Liver (tissue), 9 donors: Measurements from ENCODE around the gene FXYD2. TPM values are rescaled to one million over a fixed set of nuclear protein-coding genes. Genes with fewer than 3 reads are reported as not detected.

Experiments used
- DNase-seq: peaks from one replicate; pipeline ENCODE4 v3.0.0-alpha.2; 2017; ENCODE audit warnings: low spot score
- H3K27ac ChIP-seq, 2 donors: one replicate each; pipeline ENCODE4 v1.7.0; 2013; ENCODE audit warnings: inconsistent platforms in 2 of 2, low read length in 2 of 2, control low read depth in 1 of 2, low read depth in 1 of 2, mild to moderate bottlenecking in 1 of 2
- H3K27me3 ChIP-seq, 4 donors: one replicate each; pipeline versions ENCODE4 v1.6.1 to v1.7.0; 2013; ENCODE audit warnings: low read length in 3 of 4, inconsistent platforms in 1 of 4, mild to moderate bottlenecking in 1 of 4, moderate library complexity in 1 of 4; ENCODE audit not compliant: control insufficient read depth in 4 of 4, insufficient read depth in 4 of 4
- H3K36me3 ChIP-seq, 4 donors: one replicate each; pipeline versions ENCODE4 v1.6.1 to v1.7.0; 2013; ENCODE audit warnings: low read length in 3 of 4, mild to moderate bottlenecking in 3 of 4, low read depth in 1 of 4, moderate library complexity in 1 of 4; ENCODE audit not compliant: control insufficient read depth in 4 of 4, insufficient read depth in 3 of 4
- H3K4me1 ChIP-seq, 4 donors: one replicate each; pipeline versions ENCODE4 v1.6.1 to v1.7.0; 2013; ENCODE audit warnings: low read length in 3 of 4, mild to moderate bottlenecking in 3 of 4, moderate library complexity in 1 of 4; ENCODE audit not compliant: control insufficient read depth in 4 of 4, insufficient read depth in 4 of 4
- H3K4me3 ChIP-seq, 3 donors: one replicate each; pipeline versions ENCODE4 v1.6.1 to v1.7.0; 2013; ENCODE audit warnings: low read length in 3 of 3, control low read depth in 1 of 3, low read depth in 1 of 3, mild to moderate bottlenecking in 1 of 3
- H3K9ac ChIP-seq, 2 donors: one replicate each; pipeline ENCODE4 v1.7.0; 2013; ENCODE audit warnings: low read length in 2 of 2, mild to moderate bottlenecking in 2 of 2, moderate library complexity in 2 of 2, control low read depth in 1 of 2, low read depth in 1 of 2
- H3K9me3 ChIP-seq, 4 donors: one replicate each; pipeline versions ENCODE4 v1.6.1 to v1.7.0; 2013; ENCODE audit warnings: low read length in 3 of 4; ENCODE audit not compliant: control insufficient read depth in 4 of 4
- ATF3 ChIP-seq: IDR thresholded peaks from 2 replicates; pipeline ENCODE4 v1.6.1; 2016; ENCODE audit warnings: antibody characterized with exemption
- CTCF ChIP-seq: fragments of 150-350 bp; IDR thresholded peaks from 2 replicates; pipeline ENCODE4 v1.5.1; 2017; ENCODE audit warnings: improper control_type of control experiment, low read depth, low read length; ENCODE audit not compliant: missing input control
- EGR1 ChIP-seq, 2 donors: IDR thresholded peaks; 2 replicates each; pipeline ENCODE4 v1.6.1; 2016 to 2018; ENCODE audit warnings: antibody characterized with exemption in 2 of 2, low read depth in 2 of 2
- FOXA1 ChIP-seq: IDR thresholded peaks from 2 replicates; pipeline ENCODE4 v1.6.1; 2016; ENCODE audit warnings: antibody characterized with exemption
- FOXA2 ChIP-seq: IDR thresholded peaks from 2 replicates; pipeline ENCODE4 v1.6.1; 2016; ENCODE audit warnings: antibody characterized with exemption
- GABPA ChIP-seq, 2 donors: IDR thresholded peaks in 1 of 2; conservative IDR thresholded peaks in 1 of 2; 2 replicates each; pipeline ENCODE4 v1.6.1; 2016; ENCODE audit warnings: antibody characterized with exemption in 2 of 2, mild to moderate bottlenecking in 1 of 2, moderate library complexity in 1 of 2
- HNF4A ChIP-seq, 2 donors: conservative IDR thresholded peaks; 2 replicates each; pipeline ENCODE4 v1.6.1; 2016; ENCODE audit warnings: antibody characterized with exemption in 2 of 2, mild to moderate bottlenecking in 2 of 2
- HNF4G ChIP-seq: IDR thresholded peaks from 2 replicates; pipeline ENCODE4 v1.6.1; 2016; ENCODE audit warnings: antibody characterized with exemption
- JUND ChIP-seq, 2 donors: IDR thresholded peaks; 2 replicates each; pipeline ENCODE4 v1.6.1; 2016; ENCODE audit warnings: antibody characterized with exemption in 2 of 2
- MAX ChIP-seq: IDR thresholded peaks from 2 replicates; pipeline ENCODE4 v1.6.1; 2016; ENCODE audit warnings: antibody characterized with exemption
- NR2F2 ChIP-seq: IDR thresholded peaks from 2 replicates; pipeline ENCODE4 v1.6.1; 2016; ENCODE audit warnings: antibody characterized with exemption
- RAD21 ChIP-seq, 2 donors: IDR thresholded peaks; 2 replicates each; pipeline ENCODE4 v1.6.1; 2016; ENCODE audit warnings: antibody characterized with exemption in 2 of 2, mild to moderate bottlenecking in 2 of 2
- RXRA ChIP-seq, 2 donors: IDR thresholded peaks; 2 replicates each; pipeline ENCODE4 v1.6.1; 2017 to 2018; ENCODE audit warnings: antibody characterized with exemption in 2 of 2, mild to moderate bottlenecking in 1 of 2
- SP1 ChIP-seq: IDR thresholded peaks from 2 replicates; pipeline ENCODE4 v1.6.1; 2018; ENCODE audit warnings: antibody characterized with exemption, mild to moderate bottlenecking
- TAF1 ChIP-seq: conservative IDR thresholded peaks from 2 replicates; pipeline ENCODE4 v1.6.1; 2016; ENCODE audit warnings: antibody characterized with exemption, mild to moderate bottlenecking
- YY1 ChIP-seq: IDR thresholded peaks from 2 replicates; pipeline ENCODE4 v1.6.1; 2016; ENCODE audit warnings: antibody characterized with exemption, mild to moderate bottlenecking
- ZBTB33 ChIP-seq: IDR thresholded peaks from 2 replicates; pipeline ENCODE4 v1.6.1; 2016; ENCODE audit warnings: antibody characterized with exemption
- WGBS: extraction: QIAGEN DNeasy Blood & Tissue Kit; methylation state at CpG from one replicate; pipeline ENCODE4 v1.1.7; 2013; 5-methylcytosine and 5-hydroxymethylcytosine counted together
- polyA plus RNA-seq, 2 donors: library from polyadenylated mRNA; stranded (reverse) in 1 of 2; unstranded in 1 of 2; fragments of 200-250 nt in 1 of 2; fragments of >200 nt in 1 of 2; fragmentation: Nextera tagmentation in 1 of 2; extraction: Ambion mirVana in 1 of 2; gene quantifications; one replicate each; pipeline versions ENCODE4 v1.2.1 to v1.2.3, GENCODE V29; 2013 to 2015
- total RNA-seq, 2 donors: library from RNA; depleted of rRNA; stranded (reverse); fragments of >200 nt; gene quantifications; one replicate each; pipeline ENCODE4 v1.2.3, GENCODE V29; 2014
- TF ChIP-seq, protein P1 (sequence below): IDR thresholded peaks from 2 replicates; pipeline ENCODE4 v1.6.1; 2016; ENCODE audit warnings: antibody characterized with exemption, mild to moderate bottlenecking
- donor health status: healthy.
- donor health status: healthy.
- donor health status: healthy.
- donor health status: healthy.
- donor health status: healthy.

The FXYD2 gene
- total and polyA plus RNA-seq, 4 donors, result 20.2 to 105 (median 41.8) TPM

GRCh38 chr11:117870103-117870952, 45.8 kb upstream of the FXYD2 start:
- Histone ChIP-seq H3K9me3 (no peaks in the 10 kb centered on the region), H3K4me1 (peaks cover 0 to 8% (median 7%) of the 10 kb centered on the region in 4 donors), H3K4me3 (no peak overlapping the region), H3K9ac (no peak overlapping the region), H3K27ac (peak overlapping the region in 1 of 2 donors; percentile 16), H3K27me3 (peaks cover 0 to 10% (median 0%) of the 10 kb centered on the region in 4 donors), H3K36me3 (no peaks in the 10 kb centered on the region)
- DNase-seq, result no peak
- 81% methylated on average over 9 of the region's 9 CpGs for WGBS
- TF ChIP-seq JUND (IDR thresholded peaks at IDR 0.05), result no peak
- no peak for TF ChIP-seq RXRA (IDR thresholded peaks at IDR 0.05)
- no peak for TF ChIP-seq EGR1 (IDR thresholded peaks at IDR 0.05; ENCODE audit: low read depth in 2 of 2)
- no peak for TF ChIP-seq NR2F2
- no peak for TF ChIP-seq HNF4A (conservative IDR thresholded peaks at IDR 0.05)
- no peak for TF ChIP-seq MAX
- TF ChIP-seq YY1, result no peak
- no peak for TF ChIP-seq GABPA (IDR thresholded peaks at IDR 0.05 in 1 of 2, conservative IDR thresholded peaks at IDR 0.05 in 1 of 2)
- no peak for TF ChIP-seq HNF4G
- TF ChIP-seq FOXA2, result no peak
- no peak for TF ChIP-seq FOXA1
- TF ChIP-seq TAF1, result no peak
- no peak for TF ChIP-seq ATF3
- no peak for TF ChIP-seq ZBTB33
- TF ChIP-seq SP1, result no peak
- no peak for TF ChIP-seq RAD21 (IDR thresholded peaks at IDR 0.05)
- TF ChIP-seq, protein P1, sequence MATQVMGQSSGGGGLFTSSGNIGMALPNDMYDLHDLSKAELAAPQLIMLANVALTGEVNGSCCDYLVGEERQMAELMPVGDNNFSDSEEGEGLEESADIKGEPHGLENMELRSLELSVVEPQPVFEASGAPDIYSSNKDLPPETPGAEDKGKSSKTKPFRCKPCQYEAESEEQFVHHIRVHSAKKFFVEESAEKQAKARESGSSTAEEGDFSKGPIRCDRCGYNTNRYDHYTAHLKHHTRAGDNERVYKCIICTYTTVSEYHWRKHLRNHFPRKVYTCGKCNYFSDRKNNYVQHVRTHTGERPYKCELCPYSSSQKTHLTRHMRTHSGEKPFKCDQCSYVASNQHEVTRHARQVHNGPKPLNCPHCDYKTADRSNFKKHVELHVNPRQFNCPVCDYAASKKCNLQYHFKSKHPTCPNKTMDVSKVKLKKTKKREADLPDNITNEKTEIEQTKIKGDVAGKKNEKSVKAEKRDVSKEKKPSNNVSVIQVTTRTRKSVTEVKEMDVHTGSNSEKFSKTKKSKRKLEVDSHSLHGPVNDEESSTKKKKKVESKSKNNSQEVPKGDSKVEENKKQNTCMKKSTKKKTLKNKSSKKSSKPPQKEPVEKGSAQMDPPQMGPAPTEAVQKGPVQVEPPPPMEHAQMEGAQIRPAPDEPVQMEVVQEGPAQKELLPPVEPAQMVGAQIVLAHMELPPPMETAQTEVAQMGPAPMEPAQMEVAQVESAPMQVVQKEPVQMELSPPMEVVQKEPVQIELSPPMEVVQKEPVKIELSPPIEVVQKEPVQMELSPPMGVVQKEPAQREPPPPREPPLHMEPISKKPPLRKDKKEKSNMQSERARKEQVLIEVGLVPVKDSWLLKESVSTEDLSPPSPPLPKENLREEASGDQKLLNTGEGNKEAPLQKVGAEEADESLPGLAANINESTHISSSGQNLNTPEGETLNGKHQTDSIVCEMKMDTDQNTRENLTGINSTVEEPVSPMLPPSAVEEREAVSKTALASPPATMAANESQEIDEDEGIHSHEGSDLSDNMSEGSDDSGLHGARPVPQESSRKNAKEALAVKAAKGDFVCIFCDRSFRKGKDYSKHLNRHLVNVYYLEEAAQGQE, result no peak

DNA sequence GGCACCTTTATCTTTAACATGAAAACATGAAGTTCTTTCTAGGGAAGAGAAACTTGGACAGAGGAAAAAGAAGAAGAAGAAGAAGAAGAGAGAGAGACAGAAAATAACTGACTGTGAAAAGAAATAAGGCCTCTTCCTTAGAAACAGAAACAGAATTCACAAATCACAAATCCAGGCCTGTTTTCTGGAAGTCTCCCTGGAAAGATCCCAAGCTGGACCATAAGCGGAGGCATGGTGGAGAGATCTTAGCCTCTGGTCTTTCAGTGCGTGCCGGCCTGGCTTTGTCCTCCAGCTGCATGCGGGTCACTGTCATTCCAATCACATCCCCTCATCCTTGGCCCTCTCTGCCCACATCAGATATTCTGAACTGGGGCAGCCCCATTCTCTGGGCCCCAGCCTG, 45.1 kb upstream of the FXYD2 start:
- Histone ChIP-seq H3K9ac (no peak overlapping the region), H3K9me3 (no peaks in the 10 kb centered on the region), H3K27ac (peak overlapping the region in 1 of 2 donors; percentile 16), H3K4me3 (no peak overlapping the region), H3K36me3 (no peaks in the 10 kb centered on the region), H3K4me1 (peaks cover 0 to 6% (median 4%) of the 10 kb centered on the region in 4 donors), H3K27me3 (peaks cover 0 to 3% (median 0%) of the 10 kb centered on the region in 4 donors)
- no peak for DNase-seq
- 59% methylated on average over 4 of the region's 4 CpGs for WGBS
- TF ChIP-seq MAX (no peak), TAF1 (no peak), HNF4G (no peak), EGR1 (IDR thresholded peaks at IDR 0.05; ENCODE audit: low read depth in 2 of 2) (no peak), CTCF (no peak), JUND (IDR thresholded peaks at IDR 0.05) (no peak), RAD21 (IDR thresholded peaks at IDR 0.05) (no peak), NR2F2 (no peak), FOXA2 (no peak), YY1 (no peak), SP1 (no peak)
- TF ChIP-seq, protein P1, result no peak
